NCI-H1436 (cell line): Measurements from ENCODE around the gene PATE1.
"Not testable (repeated sequence)": the region's sequence is repeated elsewhere in the genome, so short reads cannot be mapped to it uniquely, and the experiment has no call there.

Experiments used
- DNase-seq: peaks from one replicate; lab custom pipeline; 2025; lab: John Stamatoyannopoulos, UW

The PATE1 gene

DNA sequence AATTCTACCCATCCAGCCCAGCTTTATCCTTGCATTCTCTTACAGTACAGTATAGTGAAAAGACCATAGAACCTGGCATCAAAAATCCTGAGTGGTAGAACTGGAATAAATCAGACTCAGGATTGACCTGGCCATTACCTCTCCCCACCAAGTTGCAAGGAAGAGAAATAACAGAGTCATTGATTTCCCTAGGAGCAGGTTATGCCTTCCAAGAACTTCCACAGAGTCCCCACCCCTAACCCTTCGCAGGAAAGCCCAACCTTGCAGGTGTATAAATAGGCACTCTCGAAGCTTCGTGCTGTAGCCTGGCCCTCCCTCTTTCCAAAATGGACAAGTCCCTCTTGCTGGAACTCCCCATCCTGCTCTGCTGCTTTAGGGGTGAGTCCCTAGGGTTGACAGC is at the start of gene PATE1:
Gene PATE1 (plus strand): TSS at position 301 of the 400 bp plus-strand sequence. CDS start 26 bp downstream, at position 327.
- no peak for DNase-seq

GRCh38 chr11:125701018-125701610 is 45.0 kb upstream of the PATE1 start:
- no peak for DNase-seq

DNA sequence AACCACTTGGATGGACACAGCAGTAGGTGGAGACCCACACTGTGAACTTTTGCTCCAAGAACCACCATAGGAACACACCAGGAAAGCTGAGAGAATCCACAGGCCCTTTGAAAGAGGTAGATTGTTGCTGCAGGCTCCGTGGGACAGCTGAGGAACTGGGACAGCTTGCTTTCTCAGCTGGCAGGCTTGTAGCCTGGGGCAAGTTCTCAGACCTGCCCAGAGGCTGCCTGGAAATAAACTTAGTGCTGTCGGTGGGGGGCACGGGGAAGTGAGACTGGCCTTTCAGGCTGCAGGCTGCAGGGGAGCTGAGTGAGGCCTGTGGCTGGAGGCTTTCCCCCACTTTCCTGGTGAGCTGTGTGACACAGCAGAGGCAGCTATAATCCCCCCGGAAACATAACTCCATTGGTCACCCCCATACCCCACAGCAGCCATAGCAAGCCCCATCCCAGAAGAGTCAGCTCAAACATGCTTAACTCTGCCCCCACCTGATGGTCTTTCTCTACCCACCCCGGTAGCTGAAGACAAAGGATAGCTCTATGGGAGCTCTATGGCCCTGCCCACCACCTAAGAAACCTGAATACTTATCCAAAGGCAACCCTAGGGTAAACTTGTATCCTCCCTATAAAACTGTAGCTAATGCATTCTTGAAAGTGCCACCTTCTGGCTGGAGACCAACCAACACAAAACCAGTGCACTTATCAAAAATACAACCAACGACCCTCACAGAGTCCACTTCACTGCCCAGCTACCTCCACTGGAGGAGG is 44.0 kb upstream of the PATE1 start:
- no peak for DNase-seq

DNA sequence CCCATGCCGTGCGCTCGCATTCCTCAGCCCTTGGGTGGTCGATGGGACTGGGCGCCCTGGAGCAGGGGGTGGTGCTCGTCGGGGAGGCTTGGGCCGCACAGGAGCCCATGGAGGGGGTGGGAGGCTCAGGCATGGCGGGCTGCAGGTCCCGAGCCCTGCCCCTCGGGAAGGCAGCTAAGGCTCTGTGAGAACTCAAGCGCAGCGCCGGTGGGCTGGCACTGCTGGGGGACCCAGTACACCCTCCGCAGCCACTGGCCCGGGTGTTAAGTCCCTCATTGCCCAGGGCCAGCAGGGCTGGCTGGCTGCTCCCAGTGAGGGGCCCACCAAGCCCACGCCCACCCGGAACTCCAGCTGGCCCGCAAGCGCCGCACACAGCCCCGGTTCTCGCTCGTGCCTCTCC is 41.4 kb upstream of the PATE1 start:
- not testable (repeated sequence) for DNase-seq

GRCh38 chr11:125720781-125721180 is 25.3 kb upstream of the PATE1 start:
- no peak for DNase-seq

GRCh38 chr11:125724125-125724524 is 22.0 kb upstream of the PATE1 start:
- peak; percentile 2 for DNase-seq

DNA sequence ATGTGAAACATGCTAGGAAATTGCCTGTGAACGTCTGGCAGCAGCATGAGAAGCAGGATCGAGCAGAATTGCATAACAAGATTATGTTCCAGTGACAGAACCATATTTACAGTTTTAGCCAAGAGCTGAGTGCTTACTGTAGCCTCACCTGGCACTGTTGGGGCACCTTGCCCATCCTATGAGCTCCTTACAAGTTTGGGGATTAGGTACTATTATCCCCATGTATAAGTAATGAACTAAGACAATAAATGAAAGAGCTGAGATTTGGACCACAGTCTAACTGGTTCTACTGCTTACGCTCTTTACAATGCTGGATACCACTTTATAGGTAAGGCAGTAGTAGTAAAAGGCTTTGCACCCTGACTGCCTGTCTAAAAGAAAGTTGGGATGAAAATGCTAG is 17.1 kb upstream of the PATE1 start:
- no peak for DNase-seq

DNA sequence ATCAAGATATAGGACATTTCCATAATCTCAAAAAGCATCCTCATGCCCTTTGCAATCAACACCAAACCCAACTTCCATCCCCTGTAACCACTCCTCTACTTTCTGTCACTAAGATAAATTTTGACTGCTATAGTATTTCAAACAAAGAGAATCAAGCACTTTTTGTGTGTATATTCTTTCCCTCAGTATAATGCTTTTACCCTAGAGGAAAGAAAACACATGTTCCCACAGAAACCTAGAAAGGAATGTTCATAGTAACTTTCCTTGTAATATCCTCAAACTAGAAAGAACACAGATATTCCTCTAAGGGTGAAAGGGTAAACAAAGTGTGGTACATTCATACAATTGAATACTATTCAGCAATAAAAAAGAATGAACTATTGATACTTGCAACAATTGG is 5.5 kb upstream of the PATE1 start:
- no peak for DNase-seq

- no peak for DNase-seq
These were observed 2.4 kb upstream of the PATE1 start for GRCh38 chr11:125743681-125744080.

- DNase-seq = no peak
These were observed 4.5 kb downstream of the PATE1 start for GRCh38 chr11:125750629-125751028.

- no peak for DNase-seq
These were observed 10.0 kb downstream of the PATE1 start for GRCh38 chr11:125756050-125756449.

DNA sequence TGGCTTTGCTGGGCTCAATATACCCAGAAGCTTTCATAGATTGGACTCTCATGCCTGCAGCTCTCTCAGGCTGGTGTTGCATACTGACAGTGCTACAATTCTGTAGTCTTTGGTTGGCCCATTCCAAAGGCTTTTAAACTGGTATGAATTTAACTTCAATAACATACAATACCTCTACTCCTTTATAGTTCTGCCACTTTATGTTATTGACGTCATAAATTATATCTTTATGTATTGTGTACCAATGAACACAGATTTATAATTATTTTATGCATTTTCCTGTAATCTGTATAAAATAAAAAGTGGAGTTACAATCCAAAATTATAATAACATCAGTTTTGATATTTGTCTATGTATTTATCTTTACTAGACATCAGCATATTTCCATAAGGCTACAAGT is 16.4 kb downstream of the PATE1 start:
- DNase-seq = no peak

GRCh38 chr11:125763483-125763882 is 17.4 kb downstream of the PATE1 start:
- DNase-seq = no peak

DNA sequence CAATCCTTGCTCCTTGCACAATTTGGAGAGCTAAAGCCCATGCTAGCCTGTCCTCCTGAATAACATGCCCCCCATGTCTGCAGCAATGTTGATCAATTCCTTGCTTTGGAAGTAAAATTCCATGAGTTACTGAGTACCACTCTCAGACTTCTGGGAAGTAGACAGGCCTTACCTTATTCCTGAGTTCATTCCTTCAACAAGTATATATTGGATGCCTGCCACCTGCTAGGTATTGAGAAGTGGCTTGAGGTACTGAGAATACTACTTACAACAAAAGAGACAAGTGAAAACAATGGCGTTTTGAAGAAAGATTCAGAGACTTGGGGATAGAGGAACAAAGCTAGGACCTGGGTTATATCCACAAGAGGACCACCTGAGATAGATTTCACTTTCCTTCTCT is 20.2 kb downstream of the PATE1 start:
- no peak for DNase-seq

GRCh38 chr11:125768336-125769046 is 22.4 kb downstream of the PATE1 start:
- DNase-seq = no peak

- no peak for DNase-seq
These were observed 24.5 kb downstream of the PATE1 start for GRCh38 chr11:125770583-125770982.

GRCh38 chr11:125772834-125773505 is 26.9 kb downstream of the PATE1 start:
- DNase-seq = no peak

DNA sequence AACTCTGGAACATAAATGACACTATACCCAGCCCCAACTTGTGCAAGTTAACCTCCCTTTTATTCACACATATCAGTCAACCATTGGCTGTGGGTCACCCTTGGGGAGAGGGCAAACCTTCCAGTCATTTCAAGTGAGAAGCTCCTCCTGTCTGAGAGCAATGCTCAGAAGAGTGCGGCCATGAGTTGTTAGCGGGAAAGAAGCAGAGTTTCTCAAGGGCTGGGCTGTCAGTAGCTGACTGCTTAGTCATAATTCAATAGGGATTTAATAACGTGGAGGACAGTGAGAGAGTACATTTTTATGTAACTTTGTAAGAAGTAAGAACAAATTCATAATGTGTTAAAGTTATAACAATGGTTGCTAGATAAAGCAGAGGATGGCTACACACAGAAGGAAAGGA is 27.4 kb downstream of the PATE1 start:
- DNase-seq = no peak

- no peak for DNase-seq
These were observed 31.2 kb downstream of the PATE1 start for GRCh38 chr11:125777309-125777708.

DNA sequence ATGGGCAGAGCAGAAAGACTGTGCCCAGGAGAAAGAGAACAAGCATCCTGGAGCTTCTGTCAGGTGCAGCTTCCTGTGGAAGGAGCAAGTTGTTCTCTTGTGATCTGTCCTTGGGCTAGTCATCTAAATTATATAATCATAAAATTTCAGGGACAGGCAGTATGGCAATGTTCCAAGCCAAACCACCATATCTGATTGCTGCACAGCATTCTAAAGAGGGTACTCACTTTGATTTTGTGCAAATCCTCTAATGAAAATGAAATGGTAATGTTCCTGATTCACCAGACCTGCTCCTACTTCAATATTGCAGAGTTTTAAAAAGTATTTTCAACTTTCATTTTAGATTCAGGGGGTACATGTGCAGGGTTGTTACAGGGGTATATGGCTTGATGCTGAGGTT is 32.6 kb downstream of the PATE1 start, which contains the start of gene PATE2:
Gene PATE2 (minus strand): TSS at position 101 of the 400 bp plus-strand sequence. CDS start 55 bp downstream, at position 46.
- DNase-seq = no peak

- no peak for DNase-seq
These were observed 38.6 kb downstream of the PATE1 start for GRCh38 chr11:125784678-125785077.

GRCh38 chr11:125787827-125788226 is 41.7 kb downstream of the PATE1 start, which contains the start of gene PATE3:
PATE3 (plus strand) TSS chr11:125788127; CDS start chr11:125788152, 25 bp downstream.
- no peak for DNase-seq
